Measurements from ENCODE around the gene SPRYD3. TPM values are rescaled to one million over a fixed set of nuclear protein-coding genes. Genes with fewer than 3 reads are reported as not detected.

SPRYD3 gene
- polyA plus RNA-seq, 1 donor from 2014 or later: 30.4 TPM

Other genes starting within 250 kb of the SPRYD3 start
- gene KRT79, start 245.1 kb downstream of the SPRYD3 start, polyA plus RNA-seq: not detected
- not detected for gene KRT78, start 230.4 kb downstream of the SPRYD3 start, polyA plus RNA-seq
- not detected for gene KRT8, start 174.3 kb downstream of the SPRYD3 start, polyA plus RNA-seq
- gene KRT18, start 130.3 kb downstream of the SPRYD3 start, polyA plus RNA-seq: 2.6 TPM
- 104 TPM for gene EIF4B, start 72.9 kb downstream of the SPRYD3 start, polyA plus RNA-seq
- not detected for gene TNS2, start 29.3 kb downstream of the SPRYD3 start, polyA plus RNA-seq
- 1.0 TPM for gene IGFBP6, start 18.3 kb upstream of the SPRYD3 start, polyA plus RNA-seq
- gene SOAT2, start 24.1 kb upstream of the SPRYD3 start, polyA plus RNA-seq: not detected
- 5.0 TPM for gene ZNF740, start 101.3 kb upstream of the SPRYD3 start, polyA plus RNA-seq
- gene CSAD, start 101.5 kb upstream of the SPRYD3 start, polyA plus RNA-seq: 0.58 TPM
- 238 TPM for gene ITGB7, start 127.9 kb upstream of the SPRYD3 start, polyA plus RNA-seq
- gene RARG, start 152.8 kb upstream of the SPRYD3 start, polyA plus RNA-seq: 4.8 TPM
- gene ESPL1, start 188.9 kb upstream of the SPRYD3 start, polyA plus RNA-seq: not detected
- 1,442 TPM for gene PFDN5, start 216.2 kb upstream of the SPRYD3 start, polyA plus RNA-seq
- 50.4 TPM for gene MYG1, start 220.3 kb upstream of the SPRYD3 start, polyA plus RNA-seq
- gene AAAS, start 242.2 kb upstream of the SPRYD3 start, polyA plus RNA-seq: 41.3 TPM

All from IgD-negative memory B cell (primary cell).